ENCODE results near the gene SLC6A6.
"Not testable (repeated sequence)": the region's sequence is repeated elsewhere in the genome, so short reads cannot be mapped to it uniquely, and the experiment has no call there.

SLC6A6 gene

GRCh38 chr3:14437705-14438104 is 35.3 kb downstream of the SLC6A6 start:
- DNase-seq (ENCODE audit: low spot score), result not testable (repeated sequence)

- no peak for DNase-seq (ENCODE audit: low spot score)
Observed at GRCh38 chr3:14438262-14438661, 35.9 kb downstream of the SLC6A6 start.

- DNase-seq (ENCODE audit: low spot score), result no peak
Observed at GRCh38 chr3:14438929-14439328, 36.5 kb downstream of the SLC6A6 start.

GRCh38 chr3:14439501-14440167 is 37.2 kb downstream of the SLC6A6 start:
- no peak for DNase-seq (ENCODE audit: low spot score)

GRCh38 chr3:14440168-14440518 is 37.7 kb downstream of the SLC6A6 start:
- no peak for DNase-seq (ENCODE audit: low spot score)

- no peak for DNase-seq (ENCODE audit: low spot score)
Observed at GRCh38 chr3:14440531-14441239, 38.3 kb downstream of the SLC6A6 start.

GRCh38 chr3:14441240-14441919 is 39.0 kb downstream of the SLC6A6 start:
- DNase-seq (ENCODE audit: low spot score), result no peak

GRCh38 chr3:14441920-14442300 is 39.5 kb downstream of the SLC6A6 start:
- no peak for DNase-seq (ENCODE audit: low spot score)

- no peak for DNase-seq (ENCODE audit: low spot score)
Observed at GRCh38 chr3:14444380-14444779, 42.0 kb downstream of the SLC6A6 start.

- DNase-seq (ENCODE audit: low spot score), result no peak
Observed at GRCh38 chr3:14445773-14446172, 43.4 kb downstream of the SLC6A6 start.

GRCh38 chr3:14446988-14447570 is 44.7 kb downstream of the SLC6A6 start:
- no peak for DNase-seq (ENCODE audit: low spot score)

GRCh38 chr3:14448063-14448462 is 45.7 kb downstream of the SLC6A6 start:
- no peak for DNase-seq (ENCODE audit: low spot score)

GRCh38 chr3:14448756-14449727 is 46.6 kb downstream of the SLC6A6 start:
- DNase-seq (ENCODE audit: low spot score), result no peak

- DNase-seq (ENCODE audit: low spot score), result no peak
Observed at GRCh38 chr3:14450506-14450905, 48.1 kb downstream of the SLC6A6 start.

GRCh38 chr3:14450922-14451606 is 48.7 kb downstream of the SLC6A6 start:
- DNase-seq (ENCODE audit: low spot score), result no peak

- no peak for DNase-seq (ENCODE audit: low spot score)
Observed at GRCh38 chr3:14451844-14452739, 49.7 kb downstream of the SLC6A6 start.

- no peak for DNase-seq (ENCODE audit: low spot score)
Observed at GRCh38 chr3:14452740-14453710, 50.6 kb downstream of the SLC6A6 start.

GRCh38 chr3:14453876-14454638 is 51.7 kb downstream of the SLC6A6 start:
- no peak for DNase-seq (ENCODE audit: low spot score)
